Measurements from ENCODE around the gene TXNDC15. TPM values are rescaled to one million over a fixed set of nuclear protein-coding genes. Genes with fewer than 3 reads are reported as not detected.

The TXNDC15 gene
- total RNA-seq, 1 experiment from 2014 or later, result 19.5 TPM

GRCh38 chr5:134911285-134912206 lies 37.4 kb downstream of the TXNDC15 start:
- no peaks in the 10 kb centered on the region; the same call in 1 of the 2 replicates for H3F3A ChIP-seq (ENCODE audit: insufficient read depth, low read depth)
- H3K4me3 ChIP-seq, result no peak overlapping the region
- intact Hi-C loops (cut with micrococcal nuclease; ENCODE audit: unreplicated experiment), result loop anchor here (10.0 kb wide), 1 partner anchor 423 kb away; no protein-coding TSS in a partner anchor
- peaks cover 2% of the 10 kb centered on the region; the same call in 1 of the 2 replicates for H4K20me1 ChIP-seq (ENCODE audit: insufficient read depth)
- no peak overlapping the region for H3K4me2 ChIP-seq
- DNase-seq, result no peak
- no peaks in the 10 kb centered on the region for H3K9me3 ChIP-seq (ENCODE audit: insufficient read depth, low read depth)
- TF ChIP-seq EZH2 (IDR thresholded peaks at IDR 0.05; ENCODE audit: low read depth) (no peak), CTCF (conservative IDR thresholded peaks at IDR 0.05) (no peak)
- no peak overlapping the region for H3K27ac ChIP-seq
- no TSS peak for BruUV-seq (replicated peaks)
- H3K9me2 ChIP-seq (ENCODE audit: insufficient read depth), result no peaks in the 10 kb centered on the region
- H3K27me3 ChIP-seq (ENCODE audit: insufficient read depth, low read depth), result no peaks in the 10 kb centered on the region
- H2AFZ ChIP-seq, result no peak overlapping the region
- ChIA-PET CTCF (no interaction called here), POLR2A (ENCODE audit: unreplicated experiment) (no interaction called here)
- H3K4me1 ChIP-seq (replicated peaks; ENCODE audit: insufficient read depth), result peaks cover 3% of the 10 kb centered on the region; the same call in 1 of the 2 replicates
- H3K79me2 ChIP-seq (ENCODE audit: low read depth), result peaks cover 10% of the 10 kb centered on the region
- 0 out of 2 replicates have a peak, but pooled peaks cover 5% of the 10 kb centered on the region for H3K36me3 ChIP-seq (ENCODE audit: low read depth)

GRCh38 chr5:134913254-134913653 lies 39.1 kb downstream of the TXNDC15 start:
- Histone ChIP-seq H4K20me1 (ENCODE audit: insufficient read depth) (peaks cover 6% of the 10 kb centered on the region; the same call in 1 of the 2 replicates), H3F3A (ENCODE audit: insufficient read depth, low read depth) (no peaks in the 10 kb centered on the region), H3K36me3 (ENCODE audit: low read depth) (0 out of 2 replicates have a peak, but pooled peaks cover 5% of the 10 kb centered on the region), H2AFZ (no peak overlapping the region), H3K79me2 (ENCODE audit: low read depth) (no peaks in the 10 kb centered on the region), H3K9me2 (ENCODE audit: insufficient read depth) (no peaks in the 10 kb centered on the region), H3K27me3 (ENCODE audit: insufficient read depth, low read depth) (no peaks in the 10 kb centered on the region), H3K4me3 (no peak overlapping the region), H3K27ac (no peak overlapping the region), H3K4me1 (replicated peaks; ENCODE audit: insufficient read depth) (no peaks in the 10 kb centered on the region), H3K9me3 (ENCODE audit: insufficient read depth, low read depth) (no peaks in the 10 kb centered on the region), H3K4me2 (no peak overlapping the region)
- DNase-seq, result no peak
- intact Hi-C loops (cut with micrococcal nuclease; ENCODE audit: unreplicated experiment), result loop anchor here (10.0 kb wide), 1 partner anchor 422 kb away; no protein-coding TSS in a partner anchor
- no TSS peak for BruUV-seq (replicated peaks)
- TF ChIP-seq EZH2 (IDR thresholded peaks at IDR 0.05; ENCODE audit: low read depth) (no peak), CTCF (conservative IDR thresholded peaks at IDR 0.05) (no peak)
- ChIA-PET CTCF (interaction anchor here (0.6 kb wide), 1 partner anchor 1061 kb away, joined by 3 read pairs; no protein-coding TSS in a partner anchor), POLR2A (ENCODE audit: unreplicated experiment) (interaction anchor here (0.6 to 0.7 kb wide), 2 partner anchors 82 to 355 kb away, joined by 5 to 22 read pairs; no protein-coding TSS in a partner anchor)

DNA sequence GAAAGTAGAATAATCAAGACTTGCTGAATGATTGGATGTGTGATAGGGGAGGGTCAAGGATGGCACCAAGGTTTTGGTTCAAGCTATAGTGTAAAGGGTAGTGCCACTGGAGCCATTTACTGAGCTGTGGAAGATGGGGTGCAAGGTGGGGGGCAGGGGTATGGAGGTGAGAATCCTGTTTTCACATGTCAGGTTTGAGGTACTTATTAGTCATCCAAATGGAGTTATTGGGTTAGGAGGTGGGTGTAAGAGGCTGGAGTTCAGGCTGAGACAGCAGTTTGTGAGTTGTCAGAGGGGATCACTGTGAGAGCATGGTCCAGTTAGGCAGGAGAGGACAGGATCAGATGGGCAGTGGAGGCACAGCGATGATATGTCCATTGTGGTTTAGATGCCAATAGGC lies 39.6 kb downstream of the TXNDC15 start:
- H3K4me3 ChIP-seq, result no peak overlapping the region
- no peaks in the 10 kb centered on the region for H3F3A ChIP-seq (ENCODE audit: insufficient read depth, low read depth)
- no peaks in the 10 kb centered on the region for H3K4me1 ChIP-seq (replicated peaks; ENCODE audit: insufficient read depth)
- H3K9me3 ChIP-seq (ENCODE audit: insufficient read depth, low read depth), result no peaks in the 10 kb centered on the region
- intact Hi-C loops (cut with micrococcal nuclease; ENCODE audit: unreplicated experiment), result loop anchor here (10.0 kb wide), 1 partner anchor 421 kb away; no protein-coding TSS in a partner anchor
- H3K27ac ChIP-seq, result no peak overlapping the region
- POLR2A ChIA-PET (ENCODE audit: unreplicated experiment), result no interaction called here
- H3K4me2 ChIP-seq, result no peak overlapping the region
- no peaks in the 10 kb centered on the region for H3K79me2 ChIP-seq (ENCODE audit: low read depth)
- no peak for DNase-seq
- CTCF ChIA-PET, result interaction anchor here (0.6 kb wide), 1 partner anchor 1061 kb away, joined by 3 read pairs; no protein-coding TSS in a partner anchor
- no TSS peak for BruUV-seq (replicated peaks)
- no peaks in the 10 kb centered on the region for H3K9me2 ChIP-seq (ENCODE audit: insufficient read depth)
- no peaks in the 10 kb centered on the region for H3K27me3 ChIP-seq (ENCODE audit: insufficient read depth, low read depth)
- H4K20me1 ChIP-seq (ENCODE audit: insufficient read depth), result peaks cover 6% of the 10 kb centered on the region; the same call in 1 of the 2 replicates
- H2AFZ ChIP-seq, result no peak overlapping the region
- 0 out of 2 replicates have a peak, but pooled peaks cover 5% of the 10 kb centered on the region for H3K36me3 ChIP-seq (ENCODE audit: low read depth)
- TF ChIP-seq EZH2 (IDR thresholded peaks at IDR 0.05; ENCODE audit: low read depth), result no peak
- no peak for TF ChIP-seq CTCF (conservative IDR thresholded peaks at IDR 0.05)

All from PC-9 (cell line).